HG03342 (cell line): Measurements from ENCODE around the gene COL19A1.
"Not testable (repeated sequence)": the region's sequence is repeated elsewhere in the genome, so short reads cannot be mapped to it uniquely, and the experiment has no call there.

Experiments
- ATAC-seq: cut with Tn5 transposase; IDR thresholded peaks from one replicate; pipeline ENCODE4 v1.9.1; 2021; ENCODE audit warnings: mild to moderate bottlenecking, moderate library complexity; ENCODE audit not compliant: unreplicated experiment

Gene COL19A1

GRCh38 chr6:69894578-69895347 is 28.4 kb downstream of the COL19A1 start:
- no peak for ATAC-seq

- ATAC-seq, result no peak
Observed at GRCh38 chr6:69895396-69895795, 29.0 kb downstream of the COL19A1 start.

DNA sequence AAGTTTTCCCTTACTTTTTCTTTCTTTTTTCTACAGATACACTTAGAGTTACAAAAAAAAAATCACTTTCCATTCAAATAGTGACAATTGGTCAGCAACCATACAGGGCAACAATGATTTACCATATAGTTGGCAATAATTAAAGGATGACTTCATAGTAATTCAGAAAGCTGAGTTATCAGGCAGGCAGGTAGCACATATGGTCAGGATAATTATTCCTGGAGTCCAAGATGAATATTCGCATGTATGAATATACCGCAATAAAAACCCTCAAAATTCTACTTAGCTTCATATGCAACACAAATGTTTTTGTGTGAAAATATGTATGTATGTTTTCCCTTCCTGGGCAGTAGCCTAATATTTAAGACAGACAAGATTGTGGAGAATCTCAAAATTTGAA is 34.5 kb downstream of the COL19A1 start:
- ATAC-seq, result no peak

DNA sequence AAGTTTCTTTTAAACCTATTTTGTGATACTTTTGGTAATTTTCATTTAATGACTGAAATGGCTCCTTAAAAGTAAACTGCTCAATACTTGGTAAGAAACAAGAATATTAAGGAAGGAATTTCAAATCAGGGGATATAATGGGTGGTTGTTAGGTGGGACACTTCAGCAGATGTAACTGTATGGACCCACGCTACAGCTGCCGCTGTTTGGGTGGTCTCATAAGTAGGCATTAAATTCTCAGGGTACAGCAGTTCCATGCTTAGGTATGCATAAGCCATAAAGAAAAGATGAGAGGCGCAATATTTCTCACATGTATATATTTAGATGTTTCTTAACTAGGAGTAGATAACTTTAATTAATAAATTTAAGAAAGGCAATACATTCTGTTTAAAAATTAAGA is 35.0 kb downstream of the COL19A1 start:
- no peak for ATAC-seq

DNA sequence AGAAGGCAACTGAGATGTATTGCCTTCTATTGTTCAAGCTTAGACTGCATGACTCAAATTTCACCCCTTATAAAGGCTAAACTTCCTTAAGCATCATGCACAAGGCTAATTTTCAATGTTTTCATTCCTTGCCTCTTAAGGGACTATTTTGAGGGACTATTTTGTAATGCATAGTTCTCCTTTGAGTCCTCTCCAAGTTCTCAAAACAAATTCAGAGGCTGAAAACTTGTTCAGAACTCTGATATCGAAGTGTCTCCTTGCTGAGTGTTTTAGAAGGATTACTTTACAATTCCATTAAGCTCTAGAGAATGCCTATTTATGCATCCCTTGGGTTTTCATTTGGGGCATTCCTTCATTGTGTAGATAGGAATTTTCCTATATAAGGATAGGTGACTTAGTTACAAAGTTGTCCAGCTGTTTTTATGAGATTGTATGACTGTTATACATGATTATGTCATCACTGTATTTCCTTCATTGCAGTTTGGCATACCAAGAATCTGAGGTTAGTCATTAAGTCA is 41.7 kb downstream of the COL19A1 start:
- no peak for ATAC-seq

GRCh38 chr6:69913361-69913760 is 47.0 kb downstream of the COL19A1 start:
- no peak for ATAC-seq

DNA sequence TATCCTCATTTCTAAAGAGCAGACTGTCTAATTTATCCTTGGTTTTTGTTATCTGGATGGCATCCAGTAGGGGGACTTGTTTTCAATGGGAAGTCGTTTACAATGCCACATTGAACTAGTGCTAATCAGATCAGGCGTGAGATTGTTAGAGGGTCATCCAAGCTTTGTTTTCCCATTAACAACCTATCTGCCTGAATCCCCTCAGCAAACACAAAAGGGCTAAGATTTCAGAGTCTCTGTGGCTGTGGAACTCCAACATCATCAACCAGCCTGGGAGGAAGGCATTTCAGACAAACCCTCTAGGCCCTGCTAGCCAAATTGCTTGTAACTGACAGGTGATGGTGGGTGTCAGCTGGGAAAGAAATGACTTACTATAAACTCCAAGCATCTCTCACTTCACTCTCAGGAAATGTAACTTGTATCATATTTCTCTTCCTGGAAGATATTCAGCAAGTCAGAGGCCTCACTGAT is 47.7 kb downstream of the COL19A1 start:
- no peak for ATAC-seq

DNA sequence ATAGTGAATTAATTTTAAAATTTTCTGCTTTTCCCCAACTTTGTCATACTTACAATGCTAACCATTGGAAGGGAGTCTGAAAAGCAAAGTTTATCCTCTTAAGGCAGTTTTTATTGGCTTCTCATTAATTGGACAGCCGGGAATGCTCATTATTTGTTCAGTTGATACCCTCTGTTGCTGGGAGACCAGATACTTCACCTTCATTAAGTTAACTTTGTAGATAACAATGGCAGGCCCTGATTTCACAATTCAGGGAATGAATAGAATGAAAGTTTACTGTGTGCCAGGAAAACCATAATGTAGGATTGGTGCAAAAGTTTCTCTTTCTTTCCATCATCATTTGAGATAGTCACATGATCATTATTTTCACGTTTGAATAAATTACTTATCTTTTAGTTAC is 49.0 kb downstream of the COL19A1 start:
- no peak for ATAC-seq

GRCh38 chr6:69917834-69918233 is 51.5 kb downstream of the COL19A1 start:
- ATAC-seq, result peak; percentile 86

DNA sequence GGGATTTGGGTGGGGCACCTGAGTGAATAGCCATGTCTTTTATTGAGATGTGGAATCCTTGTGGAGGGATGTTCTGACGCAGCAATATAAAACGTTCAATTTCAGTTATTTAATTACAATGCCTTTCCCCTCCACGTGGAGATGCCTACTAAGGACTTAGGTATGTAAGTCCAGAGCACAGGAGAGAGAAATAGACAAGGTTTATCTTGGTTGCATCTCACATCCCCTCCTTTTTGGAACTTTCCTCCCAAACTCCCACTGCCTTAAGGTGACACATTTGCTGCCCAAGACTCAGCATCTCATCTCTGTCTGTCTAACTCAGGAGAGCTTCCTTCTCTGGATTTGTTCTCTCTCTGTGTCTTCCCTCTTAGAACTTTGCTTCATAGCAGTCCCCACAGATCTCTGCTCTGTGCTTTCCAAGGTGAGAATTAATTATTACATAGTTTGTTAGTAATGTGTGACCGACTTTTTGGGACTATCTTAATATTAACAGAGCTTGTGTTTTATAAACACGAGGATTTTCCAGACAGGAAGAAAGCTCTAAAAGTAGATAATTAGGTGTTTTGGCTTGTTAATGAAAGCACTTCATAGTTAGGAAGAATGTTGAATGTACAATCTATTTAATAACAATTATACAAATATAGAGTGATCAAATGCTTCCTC is 52.6 kb downstream of the COL19A1 start:
- ATAC-seq, result no peak

DNA sequence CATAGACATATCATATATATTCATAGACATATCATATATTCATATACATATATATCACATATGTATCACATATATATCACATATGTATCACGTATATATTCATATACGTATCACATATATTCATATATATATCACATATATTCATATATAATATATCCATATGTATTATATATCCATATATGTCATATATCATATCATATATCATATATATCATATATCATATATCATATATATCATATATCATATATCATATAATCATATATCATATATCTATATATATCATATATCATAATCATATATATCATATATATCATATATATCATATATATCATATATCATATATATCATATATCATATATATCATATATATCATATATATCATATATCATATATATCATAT is 54.7 kb downstream of the COL19A1 start:
- not testable (repeated sequence) for ATAC-seq

DNA sequence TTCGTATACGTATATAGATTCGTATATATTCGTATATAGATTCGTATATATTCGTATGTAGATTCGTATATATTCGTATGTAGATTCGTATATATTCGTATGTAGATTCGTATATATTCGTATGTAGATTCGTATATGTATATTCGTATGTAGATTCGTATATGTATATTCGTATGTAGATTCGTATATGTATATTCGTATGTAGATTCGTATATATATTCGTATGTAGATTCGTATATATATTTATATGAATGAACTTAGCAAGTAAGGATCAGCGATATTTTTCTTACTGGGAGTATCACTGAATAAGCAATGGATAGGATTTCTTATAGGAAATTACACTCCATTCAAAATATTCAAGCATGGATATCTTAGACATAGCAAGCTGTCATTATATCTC is 55.3 kb downstream of the COL19A1 start:
- not testable (repeated sequence) for ATAC-seq

- ATAC-seq, result no peak
Observed at GRCh38 chr6:69926745-69927144, 60.4 kb downstream of the COL19A1 start.

- ATAC-seq, result no peak
Observed at GRCh38 chr6:69933239-69933638, 66.9 kb downstream of the COL19A1 start.

DNA sequence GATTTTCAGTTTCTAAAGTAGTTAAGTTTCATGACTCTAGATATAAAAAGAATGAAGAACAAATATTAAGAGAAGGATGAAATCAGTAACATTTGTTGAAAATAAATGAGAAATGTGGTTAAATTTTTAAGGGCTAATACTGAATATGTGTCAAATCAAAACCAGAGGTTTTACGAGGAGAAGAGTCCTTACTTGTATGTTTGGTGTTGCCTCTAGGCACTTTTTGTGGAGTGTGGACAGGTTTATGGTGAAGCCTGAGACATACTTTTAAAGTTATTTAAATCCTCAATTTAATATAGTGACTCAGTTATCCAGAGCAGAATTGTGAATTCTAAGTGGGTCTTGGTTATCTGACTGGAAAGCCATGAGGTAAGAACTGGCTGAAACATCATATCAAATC is 68.7 kb downstream of the COL19A1 start:
- ATAC-seq, result no peak

- no peak for ATAC-seq
Observed at GRCh38 chr6:69936674-69937363, 70.5 kb downstream of the COL19A1 start.

- ATAC-seq, result no peak
Observed at GRCh38 chr6:69937402-69938136, 71.2 kb downstream of the COL19A1 start.

DNA sequence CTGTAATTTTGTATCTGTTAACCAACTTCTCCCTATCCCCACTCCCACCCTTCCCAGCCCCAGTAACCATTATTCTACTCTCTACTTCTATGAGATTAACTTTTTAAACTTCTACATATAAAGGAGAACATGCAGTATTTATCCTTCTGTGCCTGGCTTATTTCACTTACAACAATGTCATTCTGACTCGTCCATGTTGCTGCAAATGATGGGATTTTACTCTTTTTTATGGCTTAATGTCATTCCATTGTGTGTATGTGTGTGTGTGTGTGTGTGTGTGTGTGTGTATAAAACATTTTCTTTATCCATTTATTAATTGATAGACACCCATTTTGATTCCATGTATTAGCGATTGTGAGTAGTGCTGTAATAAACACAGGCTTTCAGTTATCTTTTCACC is 76.1 kb downstream of the COL19A1 start:
- ATAC-seq, result no peak

DNA sequence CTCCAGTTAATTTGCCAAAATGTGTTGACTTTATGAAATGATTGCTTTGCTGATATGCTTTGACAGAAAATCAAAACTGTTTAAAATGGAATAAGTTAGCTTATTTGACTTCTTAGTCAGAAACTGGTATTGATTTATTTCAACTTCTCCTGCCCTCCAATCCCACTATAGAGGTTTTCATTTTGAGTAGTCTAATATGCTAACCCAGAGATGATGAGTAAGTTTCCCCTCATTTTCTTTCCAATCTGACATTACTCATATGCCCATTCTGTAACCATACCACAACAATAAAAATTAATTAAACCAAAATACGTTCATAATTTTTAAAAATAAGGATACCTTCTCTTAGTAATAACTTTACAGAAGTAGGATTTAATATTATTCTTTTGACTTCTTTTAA is 78.8 kb downstream of the COL19A1 start:
- no peak for ATAC-seq

GRCh38 chr6:69948479-69949114 is 82.2 kb downstream of the COL19A1 start:
- ATAC-seq, result no peak
